Measurements from ENCODE around the gene PRDM13. TPM values are rescaled to one million over a fixed set of nuclear protein-coding genes. Genes with fewer than 3 reads are reported as not detected.
"Not testable (repeated sequence)": the region's sequence is repeated elsewhere in the genome, so short reads cannot be mapped to it uniquely, and the experiment has no call there.

The PRDM13 gene
- total and polyA plus RNA-seq, 4 donors, result 0.33 to 2.3 (median 1.7) TPM

GRCh38 chr6:99587792-99588191 lies 18.8 kb upstream of the PRDM13 start:
- 100% methylated on average over 1 of the region's 4 CpGs for WGBS (ENCODE audit: insufficient coverage)
- Histone ChIP-seq H3K4me3 (ENCODE audit: low read depth, low read length) (no peak overlapping the region), H3K4me1 (ENCODE audit: control insufficient read depth, insufficient read depth, low read length) (peaks cover 26% of the 10 kb centered on the region), H3K27ac (ENCODE audit: low read depth, low read length) (no peak overlapping the region), H3K36me3 (ENCODE audit: control insufficient read depth, insufficient read depth, low read length) (no peaks in the 10 kb centered on the region), H3K9me3 (ENCODE audit: control insufficient read depth, insufficient read depth, low read length) (no peaks in the 10 kb centered on the region), H3K27me3 (ENCODE audit: control insufficient read depth, insufficient read depth, low read length) (peaks cover 60% of the 10 kb centered on the region)
- DNase-seq (ENCODE audit: low read depth in 4 of 6, low spot score in 6 of 6), result no peak

GRCh38 chr6:99588618-99589289 lies 17.9 kb upstream of the PRDM13 start:
- under 1% methylated on average over 52 of the region's 52 CpGs for WGBS (ENCODE audit: insufficient coverage)
- H3K27me3 ChIP-seq (ENCODE audit: control insufficient read depth, insufficient read depth, low read length), result peaks cover 68% of the 10 kb centered on the region
- H3K27ac ChIP-seq (ENCODE audit: low read depth, low read length), result peak overlapping the region; percentile 47
- H3K4me1 ChIP-seq (ENCODE audit: control insufficient read depth, insufficient read depth, low read length), result peaks cover 26% of the 10 kb centered on the region
- DNase-seq (ENCODE audit: low read depth in 4 of 6, low spot score in 6 of 6), result peak in 4 of 6 donors; percentile 74 to 96 (median 86)
- H3K9me3 ChIP-seq (ENCODE audit: control insufficient read depth, insufficient read depth, low read length), result no peaks in the 10 kb centered on the region
- no peaks in the 10 kb centered on the region for H3K36me3 ChIP-seq (ENCODE audit: control insufficient read depth, insufficient read depth, low read length)
- H3K4me3 ChIP-seq (ENCODE audit: low read depth, low read length), result peak overlapping the region; percentile 37

DNA sequence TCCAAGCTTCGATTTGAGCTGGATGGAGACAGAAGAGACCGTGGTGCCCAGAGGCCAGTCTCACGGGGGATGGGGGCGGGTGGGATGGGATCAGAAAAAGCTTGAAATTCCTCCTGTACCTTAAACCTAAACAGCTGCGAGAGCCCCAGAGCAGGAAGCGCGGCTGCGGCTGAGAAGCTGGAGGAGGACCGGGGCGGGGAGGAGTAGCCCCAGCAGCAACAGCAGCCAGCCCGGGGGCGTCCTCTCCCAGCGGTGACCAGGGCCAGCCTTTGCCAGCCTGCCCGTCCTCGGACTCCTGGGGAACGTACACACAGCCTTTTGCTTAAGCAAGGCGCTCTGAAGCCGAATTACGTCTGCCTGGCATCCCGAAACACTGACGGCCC lies 17.4 kb upstream of the PRDM13 start:
- no peaks in the 10 kb centered on the region for H3K36me3 ChIP-seq (ENCODE audit: control insufficient read depth, insufficient read depth, low read length)
- peaks cover 73% of the 10 kb centered on the region for H3K27me3 ChIP-seq (ENCODE audit: control insufficient read depth, insufficient read depth, low read length)
- DNase-seq (ENCODE audit: low read depth in 4 of 6, low spot score in 6 of 6), result peak in 2 of 6 donors; percentile 44 to 63
- H3K9me3 ChIP-seq (ENCODE audit: control insufficient read depth, insufficient read depth, low read length), result no peaks in the 10 kb centered on the region
- H3K4me3 ChIP-seq (ENCODE audit: low read depth, low read length), result peak overlapping the region; percentile 37
- H3K27ac ChIP-seq (ENCODE audit: low read depth, low read length), result no peak overlapping the region
- 2% methylated on average over 13 of the region's 21 CpGs for WGBS (ENCODE audit: insufficient coverage)
- H3K4me1 ChIP-seq (ENCODE audit: control insufficient read depth, insufficient read depth, low read length), result peaks cover 26% of the 10 kb centered on the region

- Histone ChIP-seq H3K4me1 (ENCODE audit: control insufficient read depth, insufficient read depth, low read length) (peaks cover 26% of the 10 kb centered on the region), H3K4me3 (ENCODE audit: low read depth, low read length) (no peak overlapping the region), H3K27ac (ENCODE audit: low read depth, low read length) (no peak overlapping the region), H3K36me3 (ENCODE audit: control insufficient read depth, insufficient read depth, low read length) (no peaks in the 10 kb centered on the region), H3K27me3 (ENCODE audit: control insufficient read depth, insufficient read depth, low read length) (peaks cover 78% of the 10 kb centered on the region), H3K9me3 (ENCODE audit: control insufficient read depth, insufficient read depth, low read length) (no peaks in the 10 kb centered on the region)
- peak in 2 of 6 donors; percentile 3 to 24 for DNase-seq (ENCODE audit: low read depth in 4 of 6, low spot score in 6 of 6)
- 44% methylated on average over 7 of the region's 10 CpGs for WGBS (ENCODE audit: insufficient coverage)
Observed at GRCh38 chr6:99589907-99590493, 16.6 kb upstream of the PRDM13 start.

DNA sequence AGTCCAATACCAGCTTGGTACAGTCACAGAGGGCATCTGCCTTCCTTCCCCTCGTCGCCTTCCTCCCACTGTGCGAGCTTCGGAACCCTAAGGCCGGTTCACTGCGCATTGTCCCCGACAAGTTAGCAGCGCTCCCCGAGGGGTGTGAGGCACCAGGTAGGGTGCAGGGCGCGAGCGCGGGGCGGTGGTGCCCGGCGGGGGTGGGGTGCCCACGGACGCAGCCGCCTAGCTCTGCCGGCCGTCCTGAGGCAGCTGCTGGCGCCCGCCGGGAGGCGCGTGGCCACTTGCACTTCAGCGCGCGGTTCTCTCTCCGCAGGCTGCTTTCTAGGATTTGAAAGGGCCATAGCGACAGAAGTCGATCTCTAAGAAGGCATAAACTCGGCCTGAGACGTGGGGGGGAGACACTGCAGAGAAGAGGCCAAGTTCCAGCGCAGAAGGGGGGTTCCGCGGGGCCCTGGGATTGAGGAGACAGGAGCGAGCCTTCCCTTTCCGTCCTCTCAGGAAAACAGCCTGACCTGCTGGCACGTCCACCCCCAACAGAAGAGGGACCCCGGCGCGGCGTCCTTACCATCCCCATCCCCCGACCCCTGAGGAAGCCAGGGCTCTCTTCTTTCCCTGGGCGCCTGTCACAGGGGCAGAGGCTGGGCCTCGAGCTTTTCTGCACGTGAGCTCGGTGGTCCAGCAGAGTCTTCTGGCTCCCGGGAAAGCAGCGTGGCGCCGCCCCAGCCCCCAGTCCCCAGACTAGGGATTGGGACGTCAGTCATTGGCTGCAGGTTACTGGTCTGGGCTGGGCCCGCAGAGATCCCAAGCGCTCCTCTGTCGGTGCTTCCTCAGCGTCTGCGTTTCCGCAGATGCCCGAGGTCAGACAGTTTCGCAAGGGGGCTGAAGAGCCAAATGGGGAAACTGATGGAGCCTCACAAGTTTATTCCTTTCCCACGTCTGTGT lies 15.6 kb upstream of the PRDM13 start:
- Histone ChIP-seq H3K4me3 (ENCODE audit: low read depth, low read length) (peak overlapping the region; percentile 9), H3K36me3 (ENCODE audit: control insufficient read depth, insufficient read depth, low read length) (no peaks in the 10 kb centered on the region), H3K27me3 (ENCODE audit: control insufficient read depth, insufficient read depth, low read length) (peaks cover 84% of the 10 kb centered on the region), H3K9me3 (ENCODE audit: control insufficient read depth, insufficient read depth, low read length) (no peaks in the 10 kb centered on the region), H3K27ac (ENCODE audit: low read depth, low read length) (no peak overlapping the region), H3K4me1 (ENCODE audit: control insufficient read depth, insufficient read depth, low read length) (peaks cover 26% of the 10 kb centered on the region)
- WGBS (ENCODE audit: insufficient coverage), result 4% methylated on average over 63 of the region's 63 CpGs
- peak in 2 of 6 donors; percentile 49 to 55 for DNase-seq (ENCODE audit: low read depth in 4 of 6, low spot score in 6 of 6)

DNA sequence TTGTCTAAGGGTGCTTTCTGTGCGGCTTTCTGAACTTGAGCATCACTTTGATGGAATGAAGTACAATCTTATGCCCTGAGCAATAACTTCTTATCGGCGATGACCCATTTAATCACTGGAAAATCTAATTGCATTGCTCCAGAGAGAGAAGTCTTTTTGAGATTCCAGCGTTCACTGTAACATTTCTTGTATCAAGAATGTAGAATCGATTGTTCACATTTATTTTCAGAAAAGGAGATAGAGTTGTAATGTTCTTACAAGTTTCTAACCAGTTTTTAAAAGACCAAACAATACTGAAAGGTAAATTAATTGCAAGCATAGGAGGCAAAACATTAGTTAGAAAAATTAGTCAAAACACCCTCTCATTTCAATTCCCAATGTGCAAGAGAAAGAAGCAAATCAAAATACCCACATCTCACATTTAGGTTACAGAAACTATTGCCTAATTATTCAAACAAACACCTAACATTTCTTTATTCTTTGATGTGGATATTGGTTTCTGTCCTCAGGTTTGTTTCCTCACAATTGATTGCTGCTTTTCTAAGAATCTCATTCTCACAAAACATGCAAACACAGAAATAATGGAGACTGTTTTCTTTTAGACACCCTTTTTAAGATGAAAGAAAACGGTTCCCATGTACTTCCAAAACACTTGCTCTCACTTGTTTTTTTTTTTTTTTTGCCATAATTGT lies 14.8 kb upstream of the PRDM13 start:
- peaks cover 89% of the 10 kb centered on the region for H3K27me3 ChIP-seq (ENCODE audit: control insufficient read depth, insufficient read depth, low read length)
- DNase-seq (ENCODE audit: low read depth in 4 of 6, low spot score in 6 of 6), result peak in 2 of 6 donors; percentile 6 to 16
- H3K27ac ChIP-seq (ENCODE audit: low read depth, low read length), result no peak overlapping the region
- H3K36me3 ChIP-seq (ENCODE audit: control insufficient read depth, insufficient read depth, low read length), result no peaks in the 10 kb centered on the region
- WGBS (ENCODE audit: insufficient coverage), result 83% methylated on average over 1 of the region's 6 CpGs
- peaks cover 26% of the 10 kb centered on the region for H3K4me1 ChIP-seq (ENCODE audit: control insufficient read depth, insufficient read depth, low read length)
- no peak overlapping the region for H3K4me3 ChIP-seq (ENCODE audit: low read depth, low read length)
- no peaks in the 10 kb centered on the region for H3K9me3 ChIP-seq (ENCODE audit: control insufficient read depth, insufficient read depth, low read length)

DNA sequence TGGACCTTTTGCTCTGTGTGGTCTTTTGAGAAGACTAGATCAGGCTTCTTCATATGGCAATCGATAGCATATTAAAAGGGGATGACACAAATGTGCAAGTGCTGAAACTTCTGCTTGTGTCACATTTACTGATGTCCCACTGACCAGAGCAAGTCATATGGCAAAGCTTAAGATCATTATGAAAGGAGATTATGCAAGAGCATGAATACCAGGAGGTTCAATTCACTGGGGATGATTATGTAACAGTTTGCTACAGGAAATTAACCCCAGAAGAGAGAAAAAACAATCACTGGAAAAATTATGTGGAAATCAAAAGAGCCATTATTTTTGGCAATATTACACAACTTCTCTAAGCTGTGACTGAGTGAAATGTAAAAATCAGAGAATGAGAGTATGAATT lies 13.7 kb upstream of the PRDM13 start:
- no peak overlapping the region for H3K27ac ChIP-seq (ENCODE audit: low read depth, low read length)
- H3K9me3 ChIP-seq (ENCODE audit: control insufficient read depth, insufficient read depth, low read length), result no peaks in the 10 kb centered on the region
- no peaks in the 10 kb centered on the region for H3K36me3 ChIP-seq (ENCODE audit: control insufficient read depth, insufficient read depth, low read length)
- peaks cover 26% of the 10 kb centered on the region for H3K4me1 ChIP-seq (ENCODE audit: control insufficient read depth, insufficient read depth, low read length)
- peaks cover 94% of the 10 kb centered on the region for H3K27me3 ChIP-seq (ENCODE audit: control insufficient read depth, insufficient read depth, low read length)
- no peak overlapping the region for H3K4me3 ChIP-seq (ENCODE audit: low read depth, low read length)
- 43% methylated on average over 1 of the region's 1 CpG for WGBS (ENCODE audit: insufficient coverage)
- no peak for DNase-seq (ENCODE audit: low read depth in 4 of 6, low spot score in 6 of 6)

- peaks cover 88% of the 10 kb centered on the region for H3K27me3 ChIP-seq (ENCODE audit: control insufficient read depth, insufficient read depth, low read length)
- WGBS (ENCODE audit: insufficient coverage), result 84% methylated on average over 7 of the region's 8 CpGs
Observed at GRCh38 chr6:99594696-99595095, 11.9 kb upstream of the PRDM13 start.

More at GRCh38 chr6:99594696-99595095, 11.9 kb upstream of the PRDM13 start:
- not testable (repeated sequence) for H3K27ac ChIP-seq (ENCODE audit: low read depth, low read length); H3K4me3 ChIP-seq (ENCODE audit: low read depth, low read length); H3K9me3 ChIP-seq (ENCODE audit: control insufficient read depth, insufficient read depth, low read length); H3K36me3 ChIP-seq (ENCODE audit: control insufficient read depth, insufficient read depth, low read length); DNase-seq (ENCODE audit: low read depth in 4 of 6, low spot score in 6 of 6)
- H3K4me1 ChIP-seq (ENCODE audit: control insufficient read depth, insufficient read depth, low read length), result peaks cover 12% of the 10 kb centered on the region

Measured in spinal cord (tissue), 10 donors.